Stimulated activated CD4-positive, alpha-beta T cell treated with anti-CD3 and anti-CD28 coated beads, Interleukin-1b, Interleukin-23, amount 100 ng/mL, for 4 hours (primary cell): Measurements from ENCODE around the gene GLCCI1.

Experiments used
- DNase-seq, 2 donors: peaks; one replicate each; pipeline ENCODE4 v3.0.0-alpha.2; 2020; ENCODE audit warnings: low read depth in 2 of 2

The GLCCI1 gene

GRCh38 chr7:7962851-7963250, 5.7 kb upstream of the GLCCI1 start:
- DNase-seq, result no peak

- no peak for DNase-seq
These were observed 4.3 kb upstream of the GLCCI1 start for GRCh38 chr7:7964250-7964649.

- DNase-seq, result no peak
These were observed 3.9 kb upstream of the GLCCI1 start for GRCh38 chr7:7964691-7965090.

DNA sequence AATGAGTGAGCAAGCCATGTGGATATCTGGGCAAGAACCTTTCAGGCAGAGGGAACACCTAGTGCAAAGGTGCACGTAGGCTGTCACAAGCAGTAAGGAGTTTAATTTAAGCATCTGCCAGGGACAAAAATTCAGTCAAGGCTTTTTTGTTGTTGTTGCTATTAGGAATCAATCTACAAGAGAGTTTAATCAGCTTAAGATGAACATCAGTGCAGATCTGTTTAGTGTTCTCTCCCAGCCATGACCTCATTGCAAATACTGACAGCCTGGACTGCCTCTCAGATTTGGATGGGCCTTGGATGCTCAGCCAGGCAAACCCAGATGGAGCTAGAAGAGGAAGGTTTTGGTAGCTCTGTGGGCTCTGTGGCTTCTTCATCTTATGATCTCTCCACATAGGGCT, 3.3 kb upstream of the GLCCI1 start:
- no peak for DNase-seq

DNA sequence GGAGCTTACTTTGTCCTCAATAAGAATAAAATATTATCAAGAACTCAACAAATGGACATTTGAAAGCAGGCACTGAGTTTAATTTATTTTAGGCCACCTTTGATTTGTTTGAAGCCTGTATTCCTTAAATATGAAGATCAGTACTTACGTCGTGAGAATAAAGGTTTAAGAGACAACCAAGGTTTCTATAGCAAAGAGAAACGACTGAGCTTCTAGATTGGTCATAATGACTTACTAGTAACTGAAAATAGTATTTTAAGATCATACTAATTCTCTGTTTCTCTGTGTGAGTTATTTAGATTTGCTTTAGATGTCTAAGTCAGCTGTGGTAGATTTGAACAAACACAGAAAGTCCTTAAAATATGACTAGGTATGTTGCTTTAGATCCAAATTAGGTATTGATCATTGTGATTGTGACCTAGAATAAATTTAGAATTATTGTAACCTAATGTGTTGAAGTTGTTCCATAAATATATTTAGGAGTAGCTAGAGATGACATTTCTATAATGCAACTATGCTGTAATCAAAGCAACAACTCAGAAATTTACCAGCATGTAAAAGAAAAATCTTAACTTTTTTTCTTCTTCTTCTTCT, 2.4 kb upstream of the GLCCI1 start:
- DNase-seq, result no peak

- DNase-seq, result no peak
These were observed 581 bp upstream of the GLCCI1 start for GRCh38 chr7:7967886-7968543.

DNA sequence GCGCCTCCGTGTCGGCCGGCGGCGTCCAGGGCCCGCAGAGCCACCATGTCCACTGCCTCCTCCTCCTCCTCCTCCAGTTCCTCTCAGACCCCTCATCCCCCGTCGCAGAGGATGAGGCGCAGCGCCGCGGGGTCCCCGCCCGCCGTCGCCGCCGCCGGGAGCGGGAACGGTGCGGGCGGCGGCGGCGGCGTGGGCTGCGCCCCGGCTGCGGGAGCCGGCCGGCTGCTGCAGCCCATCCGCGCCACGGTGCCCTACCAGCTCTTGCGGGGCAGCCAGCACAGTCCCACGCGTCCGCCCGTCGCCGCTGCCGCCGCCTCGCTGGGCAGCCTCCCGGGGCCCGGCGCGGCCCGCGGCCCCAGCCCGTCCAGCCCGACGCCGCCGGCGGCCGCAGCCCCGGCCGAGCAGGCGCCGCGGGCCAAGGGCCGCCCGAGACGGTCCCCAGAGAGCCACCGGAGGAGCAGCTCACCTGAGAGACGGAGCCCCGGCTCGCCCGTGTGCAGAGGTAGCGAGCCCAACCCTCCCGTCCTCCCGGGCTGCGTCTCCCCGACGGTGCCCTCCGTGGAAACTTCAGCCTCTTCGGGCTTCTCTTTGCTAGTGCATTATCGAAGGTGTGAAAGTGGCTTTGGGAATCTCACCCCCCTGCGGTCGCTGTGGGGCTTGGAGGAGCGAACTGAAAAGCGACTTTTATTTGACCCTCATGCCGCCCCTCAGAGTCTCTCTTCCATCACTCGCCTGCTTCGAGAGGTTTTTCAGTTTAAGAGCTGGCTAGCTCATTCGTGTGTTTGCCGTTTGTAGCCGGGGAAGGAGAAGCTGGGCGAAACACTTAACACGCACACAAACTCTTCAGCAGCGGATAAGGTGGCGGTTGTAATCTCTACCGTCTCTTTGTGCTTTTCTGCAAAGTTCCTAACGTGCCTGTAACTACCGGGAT, 975 bp downstream of the GLCCI1 start:
- peak; percentile 21 to 29 for DNase-seq

DNA sequence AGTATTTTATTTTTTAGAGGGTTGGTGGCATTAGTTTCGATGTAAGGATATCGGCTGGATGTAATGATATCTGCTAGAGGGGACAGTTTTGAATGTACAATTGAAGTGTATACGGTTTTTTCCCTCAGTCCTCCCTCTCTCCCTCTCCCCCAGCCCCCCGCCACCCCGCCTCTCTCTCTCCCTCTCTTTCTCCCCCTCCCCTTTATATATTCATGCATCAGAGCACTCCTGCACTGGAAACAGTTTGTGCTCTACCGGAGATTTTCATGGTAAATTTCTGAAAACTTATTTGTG, 1.6 kb downstream of the GLCCI1 start:
- no peak for DNase-seq

GRCh38 chr7:7970531-7971307, 2.1 kb downstream of the GLCCI1 start:
- no peak for DNase-seq

DNA sequence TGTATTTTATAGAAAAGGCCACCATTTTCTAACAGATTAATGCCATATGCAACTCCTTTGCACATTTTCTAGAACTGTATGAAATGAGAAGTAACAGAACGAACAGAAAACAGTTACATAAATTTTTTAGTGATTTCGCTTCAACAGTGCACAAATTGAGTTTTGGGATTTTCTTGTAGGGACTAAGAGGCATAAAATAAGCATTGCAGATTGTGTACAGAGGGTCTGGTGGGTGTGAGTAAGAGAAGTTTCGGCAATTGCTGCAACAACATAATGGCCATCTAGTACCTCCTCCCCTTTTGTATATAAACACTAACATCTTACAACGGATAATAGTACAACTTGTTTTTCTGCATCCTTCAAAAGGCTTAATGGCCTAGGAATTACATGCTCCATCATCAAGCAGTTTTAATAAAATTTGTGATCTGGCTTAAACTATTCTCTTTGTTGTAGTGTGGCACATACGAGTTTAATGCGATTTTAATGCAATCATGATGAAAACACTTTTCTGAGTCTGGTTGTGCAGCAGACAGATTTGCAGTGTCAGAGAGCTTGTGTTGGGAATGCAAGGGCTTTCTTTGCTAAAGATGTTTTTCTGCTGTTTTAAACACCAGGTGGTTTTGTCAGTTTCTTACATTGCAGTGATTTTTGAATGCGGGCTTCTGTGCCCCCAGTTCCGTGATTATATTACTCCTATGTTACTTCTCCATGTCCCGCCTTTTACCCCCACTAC, 2.9 kb downstream of the GLCCI1 start:
- DNase-seq, result no peak

GRCh38 chr7:7972128-7972527, 3.5 kb downstream of the GLCCI1 start:
- no peak for DNase-seq

DNA sequence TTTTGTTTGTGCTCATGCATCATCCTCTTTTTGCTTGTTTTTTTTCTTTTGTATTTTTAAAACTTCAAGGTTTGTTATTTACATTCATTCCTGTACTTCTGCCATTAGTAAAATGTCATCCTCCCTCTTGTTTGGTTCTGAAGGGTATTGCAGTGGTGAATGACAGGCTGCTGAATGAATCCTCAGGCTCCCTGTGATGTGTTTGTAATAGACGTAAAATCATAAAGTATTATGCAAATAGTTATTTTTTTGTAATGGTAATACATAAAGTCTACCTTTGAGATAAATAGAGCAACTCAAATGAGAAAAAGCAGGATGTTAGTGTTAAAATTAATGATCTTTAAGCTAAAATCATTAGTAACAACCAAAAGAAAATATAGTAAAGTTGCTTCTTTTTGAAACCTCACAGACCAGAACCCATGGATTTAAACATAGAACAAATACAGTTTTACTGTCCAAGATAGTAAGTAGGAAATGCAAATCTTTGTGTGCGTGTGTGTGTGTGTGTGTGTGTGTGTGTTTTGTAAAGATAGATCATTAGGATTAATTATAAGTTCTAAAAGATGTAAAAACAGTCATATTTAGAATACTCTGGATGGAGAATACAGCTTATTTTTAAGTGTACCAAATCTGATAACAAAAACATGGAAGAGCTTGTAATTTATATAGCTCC, 4.5 kb downstream of the GLCCI1 start:
- DNase-seq, result no peak

GRCh38 chr7:7976677-7977076, 8.1 kb downstream of the GLCCI1 start:
- no peak for DNase-seq

GRCh38 chr7:7977774-7978173, 9.2 kb downstream of the GLCCI1 start:
- DNase-seq, result no peak

GRCh38 chr7:7978860-7979259, 10.3 kb downstream of the GLCCI1 start:
- DNase-seq, result no peak

DNA sequence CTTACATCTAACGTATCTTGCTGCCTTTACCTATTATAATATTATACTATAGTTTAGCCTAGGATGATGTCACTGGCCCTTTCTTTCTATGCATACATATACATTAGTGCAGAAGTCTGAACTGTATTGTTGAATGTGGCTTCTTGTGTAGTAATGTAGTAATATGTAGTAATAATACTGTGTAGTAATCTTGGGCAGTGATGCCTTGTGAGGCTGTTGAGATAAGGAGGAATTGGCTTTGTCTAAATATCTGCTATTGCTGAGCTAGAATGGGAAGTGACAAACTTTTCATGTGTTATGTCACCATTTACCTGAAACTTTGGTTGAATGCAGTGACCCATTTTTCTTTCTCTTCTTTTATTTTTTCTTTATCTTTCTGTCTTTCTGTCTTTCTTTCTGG, 11.0 kb downstream of the GLCCI1 start:
- DNase-seq, result no peak

GRCh38 chr7:7980134-7980533, 11.5 kb downstream of the GLCCI1 start:
- DNase-seq, result no peak

DNA sequence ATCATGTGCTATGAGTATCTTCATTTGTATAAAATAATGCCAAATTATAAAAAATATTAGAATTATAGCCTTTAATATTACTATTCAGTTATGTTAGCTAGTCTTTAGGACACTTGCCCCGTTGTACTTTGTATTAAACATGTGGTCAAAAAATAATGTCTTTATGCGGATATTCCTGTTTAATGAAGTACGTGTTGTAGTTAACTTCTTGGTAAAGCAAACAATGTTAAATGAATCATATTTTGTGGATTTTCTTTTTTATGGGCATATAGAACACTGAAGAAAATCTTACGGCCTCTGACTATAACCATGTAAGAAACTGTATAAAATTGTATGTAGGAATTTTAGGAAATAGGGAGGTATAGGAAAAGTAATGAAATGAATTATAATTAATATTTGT, 14.3 kb downstream of the GLCCI1 start:
- DNase-seq, result no peak

DNA sequence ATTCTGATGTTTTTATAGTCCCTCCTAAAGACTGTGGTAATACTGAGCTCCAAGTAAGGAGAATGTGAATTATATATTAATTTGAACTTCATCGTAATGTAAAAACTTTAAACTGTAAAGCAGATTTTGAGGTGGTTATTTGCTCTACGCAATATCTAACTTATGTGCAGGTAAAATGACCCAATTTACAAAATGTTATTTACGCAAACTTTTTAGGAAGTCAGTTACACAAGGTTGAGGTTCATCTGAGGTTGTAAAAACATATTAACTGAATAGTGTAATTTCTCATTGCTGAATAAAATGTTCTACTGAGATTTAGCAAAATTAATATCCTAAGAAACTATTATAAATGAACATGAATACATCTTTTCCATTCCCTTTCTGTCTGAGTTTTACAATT, 15.8 kb downstream of the GLCCI1 start:
- no peak for DNase-seq

DNA sequence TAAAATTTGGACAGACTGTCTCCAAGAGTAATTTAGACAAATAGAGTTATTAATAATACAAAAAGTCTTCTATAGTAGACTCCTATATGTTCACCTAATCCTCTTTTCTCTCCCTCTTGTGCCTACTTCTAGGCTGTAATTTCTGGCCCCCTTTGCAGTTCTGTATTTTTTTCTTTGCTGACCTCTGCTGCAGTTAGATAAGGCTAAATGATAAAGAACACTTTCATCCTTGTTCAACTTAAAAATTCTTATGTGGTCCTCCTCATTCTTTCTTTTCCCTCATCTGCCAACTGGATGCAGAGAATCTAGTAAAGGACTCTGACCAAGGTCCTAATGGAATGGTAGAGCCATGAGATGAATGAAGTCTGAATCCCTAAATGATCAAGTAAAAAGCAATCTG, 20.1 kb downstream of the GLCCI1 start:
- DNase-seq, result no peak

DNA sequence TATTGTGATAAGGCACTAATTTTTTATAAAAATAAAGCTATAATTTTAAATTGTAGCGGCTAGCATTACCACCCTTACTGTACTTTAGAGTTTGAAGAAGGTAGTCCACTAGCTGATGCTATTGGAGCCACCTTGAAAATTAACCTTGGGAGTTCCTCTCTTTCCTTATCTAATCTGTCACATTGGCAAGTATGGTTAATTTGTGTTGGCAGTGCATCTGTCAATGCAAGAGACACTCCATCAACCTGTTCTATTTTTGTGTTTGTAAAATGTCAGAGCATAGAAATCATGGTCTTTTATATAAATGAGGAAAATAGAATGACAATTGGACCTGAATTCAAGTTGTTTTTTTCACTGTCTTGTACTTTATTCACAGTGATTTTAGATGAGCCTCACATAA, 20.5 kb downstream of the GLCCI1 start:
- no peak for DNase-seq
